HepG2 (cell line): ENCODE measurements around the gene DYNLT5. TPM values are rescaled to one million over a fixed set of nuclear protein-coding genes. Genes with fewer than 3 reads are reported as not detected.

Source experiments
- ATAC-seq: fragments of 200-7000 bp; cut with Tn5 transposase; 3 replicates; pipeline ENCODE4 v1.9.1; 2020; ENCODE audit warnings: mild to moderate bottlenecking, moderate library complexity
- BruUV-seq: library from RNA; stranded (reverse); fragments of 400-500 nt; replicated peaks from 2 replicates; lab custom pipeline; 2021; lab: Mats Ljungman, UMichigan
- CTCF ChIA-PET: fragments of 300-600 bp; formaldehyde crosslinking; extraction: SDS; loops from one replicate; lab custom pipeline; 2021; ENCODE audit warnings: low total read pairs, inconsistent platforms, low intra/inter-chr PET ratio; lab: Yijun Ruan, JAX
- POLR2A ChIA-PET: fragments of 350-600 bp; sonication (Branson Sonifier 250); formaldehyde crosslinking; loops from one replicate; lab custom pipeline; 2020; ENCODE audit warnings: antibody characterized with exemption, inconsistent platforms; lab: Yijun Ruan, JAX
- DNase-seq: peaks from one replicate; pipeline ENCODE4 v3.0.0-alpha.2; 2015; ENCODE audit warnings: low spot score
- FAIRE-seq: peaks from 3 replicates; lab custom pipeline; 2011; peaks lifted over from hg19 to GRCh38; lab: Jason Lieb, UNC
- H2AFZ ChIP-seq: one replicate; pipeline ENCODE4 v1.6.1; 2011; ENCODE audit warnings: low read length, inconsistent platforms
- H3K27ac ChIP-seq: fragments of 300-600 bp; 3 replicates; pipeline ENCODE4 v1.8.0; 2011; ENCODE audit warnings: mixed run types, mild to moderate bottlenecking, mixed read lengths, low read length, inconsistent platforms; ENCODE audit not compliant: insufficient read depth; ENCODE audit errors: extremely low read length
- H3K27me3 ChIP-seq, 2 experiments: fragments of 200-600 bp in 1 of 2; 2 replicates in 1 of 2; 3 replicates in 1 of 2; pipeline versions ENCODE4 v1.6.0 to v1.8.0; 2011; ENCODE audit warnings: low read length in 2 of 2, mild to moderate bottlenecking in 2 of 2, moderate library complexity in 2 of 2, inconsistent platforms in 1 of 2; ENCODE audit not compliant: insufficient read depth in 2 of 2, control insufficient read depth in 1 of 2
- H3K36me3 ChIP-seq, 2 experiments: fragments of 200-600 bp in 1 of 2; replicated peaks in 1 of 2; 2 replicates in 1 of 2; 3 replicates in 1 of 2; pipeline versions ENCODE4 v1.5.1 to v1.8.0; 2011; ENCODE audit warnings: low read length in 2 of 2, inconsistent platforms in 1 of 2; ENCODE audit not compliant: insufficient read depth in 2 of 2, control insufficient read depth in 1 of 2
- H3K4me1 ChIP-seq: 2 replicates; pipeline ENCODE4 v1.5.1; 2012; ENCODE audit warnings: low read length, inconsistent platforms; ENCODE audit not compliant: insufficient read depth
- H3K4me2 ChIP-seq: 2 replicates; pipeline ENCODE4 v1.6.0; 2011; ENCODE audit warnings: low read depth, low read length, inconsistent platforms
- H3K4me3 ChIP-seq, 3 experiments: fragments of 200-600 bp in 1 of 3; sonication (generic), shearing (Covaris generic) in 1 of 3; replicated peaks in 1 of 3; 2 replicates each; pipeline ENCODE4 v1.5.1; 2011 to 2016; ENCODE audit warnings: low read length in 3 of 3, inconsistent platforms in 2 of 3, low read depth in 2 of 3, mild to moderate bottlenecking in 2 of 3, control low read depth in 1 of 3, mixed read lengths in 1 of 3; ENCODE audit not compliant: insufficient read depth in 1 of 3
- H3K79me2 ChIP-seq: one replicate; pipeline ENCODE4 v1.6.1; 2011; ENCODE audit warnings: low read length, inconsistent platforms; ENCODE audit not compliant: insufficient read depth
- H3K9ac ChIP-seq: 2 replicates; pipeline ENCODE4 v1.6.0; 2011; ENCODE audit warnings: mild to moderate bottlenecking, low read depth, low read length, inconsistent platforms; ENCODE audit not compliant: insufficient read depth
- H3K9me3 ChIP-seq: 2 replicates; pipeline ENCODE4 v1.5.1; 2012; ENCODE audit warnings: mild to moderate bottlenecking, low read length
- H4K20me1 ChIP-seq: 2 replicates; pipeline ENCODE4 v1.6.0; 2011; ENCODE audit warnings: inconsistent platforms, mild to moderate bottlenecking, low read length, moderate library complexity; ENCODE audit not compliant: insufficient read depth
- BORCS8-MEF2B ChIP-seq: sonication (generic); formaldehyde crosslinking; IDR thresholded peaks from 2 replicates; pipeline ENCODE4 v1.8.0; 2022; ENCODE audit warnings: mild to moderate bottlenecking, missing genetic modification reagents
- GABPB1 ChIP-seq: IDR thresholded peaks from 2 replicates; pipeline ENCODE4 v1.6.1; 2016; ENCODE audit warnings: mild to moderate bottlenecking, missing genetic modification reagents, moderate library complexity, missing compliant biosample characterization
- KMT2B ChIP-seq: IDR thresholded peaks from 2 replicates; pipeline ENCODE4 v1.6.1; 2016; ENCODE audit warnings: missing genetic modification reagents, missing compliant biosample characterization
- NRL ChIP-seq: sonication (generic); formaldehyde crosslinking; IDR thresholded peaks from 2 replicates; pipeline ENCODE4 v1.5.0; 2020; ENCODE audit warnings: missing genetic modification reagents, mild to moderate bottlenecking, moderate library complexity, borderline replicate concordance
- PAX8 ChIP-seq: sonication (generic); formaldehyde crosslinking; IDR thresholded peaks from 2 replicates; pipeline ENCODE4 v1.8.0; 2022; ENCODE audit warnings: mild to moderate bottlenecking, missing genetic modification reagents, borderline replicate concordance
- PHF5A ChIP-seq: IDR thresholded peaks from one replicate; pipeline ENCODE4 v1.6.1; 2018; ENCODE audit warnings: low read depth, missing genetic modification reagents; ENCODE audit not compliant: unreplicated experiment
- SIX1 ChIP-seq: sonication (generic); formaldehyde crosslinking; IDR thresholded peaks from 2 replicates; pipeline ENCODE4 v1.4.0; 2020; ENCODE audit warnings: missing genetic modification reagents, borderline replicate concordance
- SP1 ChIP-seq, 2 experiments: fragments of 450-650 bp in 1 of 2; sonication (generic) in 1 of 2; formaldehyde crosslinking in 1 of 2; IDR thresholded peaks; 2 replicates each; pipeline versions ENCODE4 v1.4.0 to v1.6.1; 2016 to 2020; ENCODE audit warnings: missing genetic modification reagents in 1 of 2
- ZNF10 ChIP-seq: sonication (generic); formaldehyde crosslinking; IDR thresholded peaks from 2 replicates; pipeline ENCODE4 v1.4.0; 2020; ENCODE audit warnings: mild to moderate bottlenecking, low read depth, missing genetic modification reagents, borderline replicate concordance
- ZNF230 ChIP-seq: sonication (generic); formaldehyde crosslinking; IDR thresholded peaks from 2 replicates; pipeline ENCODE4 v1.4.0; 2020; ENCODE audit warnings: mild to moderate bottlenecking, missing genetic modification reagents
- ZNF232 ChIP-seq: sonication (generic); formaldehyde crosslinking; IDR thresholded peaks from 2 replicates; pipeline ENCODE4 v1.4.0; 2020; ENCODE audit warnings: missing genetic modification reagents, borderline replicate concordance
- ZNF343 ChIP-seq: sonication (generic); formaldehyde crosslinking; IDR thresholded peaks from 2 replicates; pipeline ENCODE4 v1.4.0; 2020; ENCODE audit warnings: mild to moderate bottlenecking, missing genetic modification reagents
- ZNF407 ChIP-seq: sonication (generic); formaldehyde crosslinking; IDR thresholded peaks from one replicate; pipeline ENCODE4 v1.5.1; 2020; ENCODE audit warnings: mild to moderate bottlenecking, missing genetic modification reagents; ENCODE audit errors: not compliant biosample characterization
- ZNF639 ChIP-seq: conservative IDR thresholded peaks from 2 replicates; pipeline ENCODE4 v1.6.1; 2018; ENCODE audit warnings: missing genetic modification reagents
- in situ Hi-C: cut with HindIII; loops from 2 replicates; pipeline ENCODE4 v1.10.0; 2017; ENCODE audit warnings: low pct_unique_long_range_greater_than_20kb; ENCODE audit not compliant: extremely low pct_ligation_motif_present
- intact Hi-C: fragments of 100-400 bp; cut with micrococcal nuclease; formaldehyde crosslinking; loops from one replicate; pipeline ENCODE4 v1.10.0; 2022; ENCODE audit not compliant: unreplicated experiment
- polyA plus RNA-seq, 8 experiments: library from polyadenylated mRNA; depleted of rRNA in 3 of 8; stranded (reverse) in 7 of 8; unstranded in 1 of 8; fragments of >200 nt; fragmentation: Illumina TruSeq in 4 of 8; extraction: Trizol in 4 of 8; gene quantifications; 2 replicates each; pipeline versions ENCODE4 v1.2.1 to v1.2.3, GENCODE V29; 2011 to 2016; ENCODE audit warnings: low read depth in 4 of 8, missing spikeins in 1 of 8, mixed read lengths in 1 of 8; ENCODE audit not compliant: insufficient read depth in 1 of 8
- total RNA-seq, 5 experiments: library from RNA; depleted of rRNA; stranded (reverse); fragments of >200 nt; fragmentation: Illumina TruSeq; extraction: Trizol; gene quantifications; 2 replicates each; pipeline ENCODE4 v1.2.3, GENCODE V29; 2016; ENCODE audit warnings: low read depth in 1 of 5

Gene DYNLT5
- total and polyA plus RNA-seq, 2 of the 13 experiments (the other 11 are each of a cell fraction or from before 2014, with no cell fraction given), result not detected

GRCh38 chr1:66764994-66765578, 12.8 kb downstream of the DYNLT5 start (continued):
- TF ChIP-seq SP1 (IDR thresholded peaks at IDR 0.05) (no peak), SP1 (CRISPR knock-in tag; IDR thresholded peaks at IDR 0.05) (no peak)
- TF ChIP-seq, all 625 proteins: peak for 4

- H3K27me3 ChIP-seq, result no peaks in the 10 kb centered on the region
- no peak overlapping the region for H3K4me2 ChIP-seq
- in situ Hi-C loops, result loop anchor here (10.0 kb wide), 1 partner anchor 377 kb away; no protein-coding TSS in a partner anchor
- H3K36me3 ChIP-seq, result no peaks in the 10 kb centered on the region
- intact Hi-C loops, result loop anchor here (5.0 kb wide), 1 partner anchor 160 kb away; no protein-coding TSS in a partner anchor
- no peak overlapping the region for H3K9ac ChIP-seq
- ChIA-PET CTCF (no interaction called here), POLR2A (no interaction called here)
- H3K9me3 ChIP-seq, result no peaks in the 10 kb centered on the region
- FAIRE-seq (no peak), DNase-seq (no peak), ATAC-seq (no peak)
- no peaks in the 10 kb centered on the region for H4K20me1 ChIP-seq
- no TSS peak for BruUV-seq
- no peaks in the 10 kb centered on the region for H3K4me1 ChIP-seq
- H2AFZ ChIP-seq, result no peak overlapping the region
- no peak overlapping the region for H3K4me3 ChIP-seq
- no peak overlapping the region for H3K27ac ChIP-seq
- no peaks in the 10 kb centered on the region for H3K79me2 ChIP-seq
- TF ChIP-seq ZNF639 (CRISPR knock-in tag), result no peak
- TF ChIP-seq BORCS8-MEF2B, result no peak
- TF ChIP-seq NRL (CRISPR knock-in tag), result no peak
- TF ChIP-seq SP1 (IDR thresholded peaks at IDR 0.05), result no peak
- no peak for TF ChIP-seq SP1 (CRISPR knock-in tag; IDR thresholded peaks at IDR 0.05)
- TF ChIP-seq SIX1 (CRISPR knock-in tag), result no peak
- no peak for TF ChIP-seq GABPB1 (CRISPR knock-in tag)
- no peak for TF ChIP-seq ZNF407 (CRISPR knock-in tag)
- TF ChIP-seq ZNF230, result no peak
- TF ChIP-seq PAX8 (CRISPR knock-in tag), result no peak
- no peak for TF ChIP-seq KMT2B (CRISPR knock-in tag)
- no peak for TF ChIP-seq ZNF232 (CRISPR knock-in tag)
- no peak for TF ChIP-seq ZNF343 (CRISPR knock-in tag)
- no peak for TF ChIP-seq PHF5A
- no peak for TF ChIP-seq ZNF10 (CRISPR knock-in tag)
These were observed 15.4 kb downstream of the DYNLT5 start for GRCh38 chr1:66767626-66768025.
